ENCODE measurements around the gene MAMSTR. TPM values are rescaled to one million over a fixed set of nuclear protein-coding genes. Genes with fewer than 3 reads are reported as not detected.

MAMSTR gene
- total and polyA plus RNA-seq, 4 donors = 0.89 to 6.6 (median 3.3) TPM

DNA sequence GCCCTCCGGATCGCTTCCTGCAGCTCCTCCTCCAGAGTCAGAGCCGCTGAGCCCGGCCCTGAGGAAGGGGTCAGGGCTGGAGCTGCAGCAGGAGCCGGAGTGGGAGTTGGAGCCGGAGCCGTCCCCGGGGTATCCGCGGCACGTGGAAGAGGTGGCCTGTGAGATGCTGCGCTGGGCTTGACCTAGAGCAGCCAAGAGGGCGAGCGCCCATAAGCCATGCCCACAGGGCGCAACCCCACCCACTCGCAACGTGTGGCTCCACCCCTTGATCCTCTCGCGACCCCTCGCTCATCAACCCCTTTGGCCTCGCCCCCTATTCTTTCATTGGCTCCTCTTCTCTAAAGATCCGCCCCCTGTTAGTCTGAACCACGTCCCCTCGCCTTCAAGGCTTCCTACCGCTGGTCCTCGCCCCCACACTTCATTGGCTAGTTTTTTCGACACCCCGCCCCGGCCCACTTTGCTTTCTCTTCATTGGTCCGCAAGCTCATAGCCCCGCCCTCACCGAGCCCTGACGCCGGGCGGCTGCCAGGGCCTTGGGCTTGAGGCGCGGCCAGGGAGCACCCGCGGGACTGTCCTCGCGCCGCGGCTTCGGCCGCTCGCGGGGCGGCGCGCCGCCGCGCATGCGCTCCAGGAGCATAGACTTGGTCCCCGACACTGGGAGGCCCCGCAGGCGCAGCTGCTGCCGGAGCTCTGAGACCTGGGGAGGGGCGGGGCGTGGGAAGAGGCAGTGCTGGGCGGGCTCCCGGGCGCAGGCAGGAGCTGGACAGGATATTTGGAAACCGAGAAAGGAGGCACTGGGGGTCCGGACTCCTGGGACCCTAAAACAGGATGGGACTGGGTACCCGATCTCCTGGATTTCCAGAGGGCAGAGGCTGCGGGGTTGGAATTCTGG, 5.4 kb downstream of the MAMSTR start:
- under 1% methylated on average over 64 of the region's 67 CpGs for WGBS (ENCODE audit: insufficient coverage)
- H3K27me3 ChIP-seq (ENCODE audit: control insufficient read depth, insufficient read depth, low read length) = no peaks in the 10 kb centered on the region
- H3K36me3 ChIP-seq (ENCODE audit: control insufficient read depth, insufficient read depth, low read length) = no peaks in the 10 kb centered on the region
- H3K4me1 ChIP-seq (ENCODE audit: control insufficient read depth, insufficient read depth, low read length) = peaks cover 46% of the 10 kb centered on the region
- peak; percentile 93 to 100 (median 99) for DNase-seq (ENCODE audit: low read depth in 4 of 6, low spot score in 6 of 6)
- H3K4me3 ChIP-seq (ENCODE audit: low read depth, low read length) = peak overlapping the region; percentile 86
- peaks cover 1% of the 10 kb centered on the region for H3K9me3 ChIP-seq (ENCODE audit: control insufficient read depth, insufficient read depth, low read length)
- peak overlapping the region; percentile 92 for H3K27ac ChIP-seq (ENCODE audit: low read depth, low read length)

DNA sequence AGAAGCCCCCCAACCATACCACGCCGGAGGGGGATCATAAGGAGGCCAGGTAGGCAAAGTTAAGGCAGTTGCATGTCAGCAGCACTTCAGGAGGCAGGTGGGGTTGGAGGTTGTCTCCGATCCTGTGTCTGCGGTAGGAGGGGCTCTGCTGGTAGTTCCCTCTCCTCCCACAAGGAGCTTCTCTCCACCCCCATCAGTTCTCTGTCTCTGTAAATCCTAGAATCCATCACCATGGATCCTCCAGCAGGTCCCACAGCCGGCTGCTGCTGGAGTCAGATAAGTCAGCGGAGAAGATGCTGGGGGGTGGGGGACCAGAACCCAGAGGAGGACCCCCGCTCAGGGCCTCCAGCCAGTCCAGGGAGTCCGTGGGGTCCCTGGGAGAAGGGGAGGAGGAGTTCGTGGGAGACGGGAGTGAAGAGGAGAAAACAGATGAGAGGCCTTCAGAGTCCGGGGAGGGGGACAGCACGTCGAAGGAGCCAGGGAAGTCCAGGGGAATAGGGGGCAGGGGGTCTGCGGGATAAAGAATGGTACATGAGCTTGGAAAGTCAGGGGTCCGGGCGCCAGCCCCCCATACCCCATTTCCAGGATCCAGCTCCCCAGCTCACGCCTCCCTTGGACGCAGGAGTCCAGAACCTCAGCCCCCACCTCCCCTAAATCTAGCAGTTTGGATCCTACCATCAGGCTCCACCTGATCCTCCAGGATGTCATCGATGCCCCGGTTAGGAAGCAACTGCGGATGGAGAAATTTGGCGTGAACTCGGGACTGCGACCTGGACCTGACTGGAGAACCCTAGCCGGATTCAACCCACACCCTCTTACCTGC, 6.3 kb downstream of the MAMSTR start:
- Histone ChIP-seq H3K9me3 (ENCODE audit: control insufficient read depth, insufficient read depth, low read length) (peaks cover 1% of the 10 kb centered on the region), H3K4me1 (ENCODE audit: control insufficient read depth, insufficient read depth, low read length) (peaks cover 42% of the 10 kb centered on the region), H3K27me3 (ENCODE audit: control insufficient read depth, insufficient read depth, low read length) (no peaks in the 10 kb centered on the region), H3K27ac (ENCODE audit: low read depth, low read length) (peak overlapping the region; percentile 77), H3K36me3 (ENCODE audit: control insufficient read depth, insufficient read depth, low read length) (no peaks in the 10 kb centered on the region), H3K4me3 (ENCODE audit: low read depth, low read length) (peak overlapping the region; percentile 86)
- peak in 2 of 6 donors; percentile 31 to 38 for DNase-seq (ENCODE audit: low read depth in 4 of 6, low spot score in 6 of 6)
- 7% methylated on average over 17 of the region's 25 CpGs for WGBS (ENCODE audit: insufficient coverage)

- Histone ChIP-seq H3K27ac (ENCODE audit: low read depth, low read length) (no peak overlapping the region), H3K27me3 (ENCODE audit: control insufficient read depth, insufficient read depth, low read length) (no peaks in the 10 kb centered on the region), H3K36me3 (ENCODE audit: control insufficient read depth, insufficient read depth, low read length) (no peaks in the 10 kb centered on the region), H3K9me3 (ENCODE audit: control insufficient read depth, insufficient read depth, low read length) (peaks cover 1% of the 10 kb centered on the region), H3K4me1 (ENCODE audit: control insufficient read depth, insufficient read depth, low read length) (peaks cover 31% of the 10 kb centered on the region), H3K4me3 (ENCODE audit: low read depth, low read length) (no peak overlapping the region)
- 82% methylated on average over 3 of the region's 4 CpGs for WGBS (ENCODE audit: insufficient coverage)
- DNase-seq (ENCODE audit: low read depth in 4 of 6, low spot score in 6 of 6) = no peak
Observed at GRCh38 chr19:48711106-48711662, 8.3 kb downstream of the MAMSTR start.

GRCh38 chr19:48708471-48708870, 11.1 kb downstream of the MAMSTR start:
- H3K27me3 ChIP-seq (ENCODE audit: control insufficient read depth, insufficient read depth, low read length) = no peaks in the 10 kb centered on the region
- WGBS (ENCODE audit: insufficient coverage) = 34% methylated on average over 9 of the region's 11 CpGs
- no peak overlapping the region for H3K27ac ChIP-seq (ENCODE audit: low read depth, low read length)
- peaks cover 6% of the 10 kb centered on the region for H3K36me3 ChIP-seq (ENCODE audit: control insufficient read depth, insufficient read depth, low read length)
- peaks cover 1% of the 10 kb centered on the region for H3K9me3 ChIP-seq (ENCODE audit: control insufficient read depth, insufficient read depth, low read length)
- H3K4me3 ChIP-seq (ENCODE audit: low read depth, low read length) = no peak overlapping the region
- no peak for DNase-seq (ENCODE audit: low read depth in 4 of 6, low spot score in 6 of 6)
- H3K4me1 ChIP-seq (ENCODE audit: control insufficient read depth, insufficient read depth, low read length) = peaks cover 9% of the 10 kb centered on the region

DNA sequence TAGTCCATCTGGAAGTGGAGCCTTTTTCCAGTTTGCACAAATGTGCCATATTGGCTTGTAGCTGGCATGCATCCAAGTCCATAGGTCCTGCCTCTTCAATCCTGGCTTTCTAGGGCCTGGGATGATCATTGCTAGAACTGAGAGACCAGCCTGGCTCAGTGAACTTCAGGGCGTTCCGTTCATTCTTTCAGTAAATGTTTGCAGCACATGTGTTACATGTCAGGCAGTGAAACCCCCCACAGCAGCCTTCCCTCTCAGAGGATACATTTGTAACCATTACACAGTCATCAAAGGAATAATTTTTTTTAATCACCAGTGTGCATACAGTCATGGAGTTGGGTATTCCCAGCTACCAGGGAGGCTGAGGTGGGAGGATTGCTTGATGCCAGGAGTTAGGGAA, 14.1 kb downstream of the MAMSTR start:
- H3K4me3 ChIP-seq (ENCODE audit: low read depth, low read length) = no peak overlapping the region
- H3K36me3 ChIP-seq (ENCODE audit: control insufficient read depth, insufficient read depth, low read length) = peaks cover 21% of the 10 kb centered on the region
- WGBS (ENCODE audit: insufficient coverage) = no CpG with 5 or more reads among the region's 2 CpGs
- no peaks in the 10 kb centered on the region for H3K9me3 ChIP-seq (ENCODE audit: control insufficient read depth, insufficient read depth, low read length)
- no peaks in the 10 kb centered on the region for H3K27me3 ChIP-seq (ENCODE audit: control insufficient read depth, insufficient read depth, low read length)
- H3K27ac ChIP-seq (ENCODE audit: low read depth, low read length) = no peak overlapping the region
- DNase-seq (ENCODE audit: low read depth in 4 of 6, low spot score in 6 of 6) = peak in 1 of 6 donors; percentile 19
- no peaks in the 10 kb centered on the region for H3K4me1 ChIP-seq (ENCODE audit: control insufficient read depth, insufficient read depth, low read length)

DNA sequence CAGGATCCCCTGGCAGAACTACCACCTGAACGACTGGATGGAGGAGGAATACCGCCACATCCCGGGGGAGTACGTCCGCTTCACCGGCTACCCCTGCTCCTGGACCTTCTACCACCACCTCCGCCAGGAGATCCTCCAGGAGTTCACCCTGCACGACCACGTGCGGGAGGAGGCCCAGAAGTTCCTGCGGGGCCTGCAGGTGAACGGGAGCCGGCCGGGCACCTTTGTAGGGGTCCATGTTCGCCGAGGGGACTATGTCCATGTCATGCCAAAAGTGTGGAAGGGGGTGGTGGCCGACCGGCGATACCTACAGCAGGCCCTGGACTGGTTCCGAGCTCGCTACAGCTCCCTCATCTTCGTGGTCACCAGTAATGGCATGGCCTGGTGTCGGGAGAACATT, 16.2 kb downstream of the MAMSTR start:
- DNase-seq (ENCODE audit: low read depth in 4 of 6, low spot score in 6 of 6) = no peak
- no peaks in the 10 kb centered on the region for H3K9me3 ChIP-seq (ENCODE audit: control insufficient read depth, insufficient read depth, low read length)
- peaks cover under 1% of the 10 kb centered on the region for H3K27me3 ChIP-seq (ENCODE audit: control insufficient read depth, insufficient read depth, low read length)
- no peaks in the 10 kb centered on the region for H3K4me1 ChIP-seq (ENCODE audit: control insufficient read depth, insufficient read depth, low read length)
- H3K4me3 ChIP-seq (ENCODE audit: low read depth, low read length) = no peak overlapping the region
- H3K27ac ChIP-seq (ENCODE audit: low read depth, low read length) = no peak overlapping the region
- 96% methylated on average over 21 of the region's 23 CpGs for WGBS (ENCODE audit: insufficient coverage)
- H3K36me3 ChIP-seq (ENCODE audit: control insufficient read depth, insufficient read depth, low read length) = peaks cover 21% of the 10 kb centered on the region

DNA sequence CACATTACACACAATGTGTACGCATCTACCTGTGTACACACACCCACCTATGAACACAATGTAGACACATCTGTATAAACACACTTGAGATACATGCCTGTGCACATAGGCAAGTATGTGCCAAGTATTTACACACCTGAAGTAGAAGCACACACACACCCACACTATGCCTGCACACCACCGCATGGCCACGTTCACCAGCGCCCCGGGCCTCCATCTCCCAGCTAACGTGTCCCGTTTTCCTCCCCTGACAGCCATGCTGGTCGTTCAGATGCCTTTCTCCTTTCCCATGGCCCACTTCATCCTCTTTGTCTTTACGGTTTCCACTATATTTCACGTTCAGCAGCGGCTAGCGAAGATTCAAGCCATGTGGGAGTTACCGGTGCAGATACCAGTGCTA, 16.8 kb downstream of the MAMSTR start:
- Histone ChIP-seq H3K4me1 (ENCODE audit: control insufficient read depth, insufficient read depth, low read length) (no peaks in the 10 kb centered on the region), H3K9me3 (ENCODE audit: control insufficient read depth, insufficient read depth, low read length) (no peaks in the 10 kb centered on the region)
- WGBS (ENCODE audit: insufficient coverage) = 94% methylated on average over 12 of the region's 13 CpGs

GRCh38 chr19:48698046-48698445, 21.5 kb downstream of the MAMSTR start:
- Histone ChIP-seq H3K4me1 (ENCODE audit: control insufficient read depth, insufficient read depth, low read length) (peaks cover 12% of the 10 kb centered on the region), H3K9me3 (ENCODE audit: control insufficient read depth, insufficient read depth, low read length) (no peaks in the 10 kb centered on the region), H3K27me3 (ENCODE audit: control insufficient read depth, insufficient read depth, low read length) (peaks cover 24% of the 10 kb centered on the region), H3K27ac (ENCODE audit: low read depth, low read length) (no peak overlapping the region), H3K4me3 (ENCODE audit: low read depth, low read length) (no peak overlapping the region), H3K36me3 (ENCODE audit: control insufficient read depth, insufficient read depth, low read length) (peaks cover 11% of the 10 kb centered on the region)
- DNase-seq (ENCODE audit: low read depth in 4 of 6, low spot score in 6 of 6) = no peak
- 92% methylated on average over 2 of the region's 4 CpGs for WGBS (ENCODE audit: insufficient coverage)

More for the DNA sequence above, 16.8 kb downstream of the MAMSTR start:
- no peak overlapping the region for H3K4me3 ChIP-seq (ENCODE audit: low read depth, low read length)
- DNase-seq (ENCODE audit: low read depth in 4 of 6, low spot score in 6 of 6) = no peak
- peaks cover 21% of the 10 kb centered on the region for H3K36me3 ChIP-seq (ENCODE audit: control insufficient read depth, insufficient read depth, low read length)
- H3K27me3 ChIP-seq (ENCODE audit: control insufficient read depth, insufficient read depth, low read length) = peaks cover 3% of the 10 kb centered on the region
- H3K27ac ChIP-seq (ENCODE audit: low read depth, low read length) = no peak overlapping the region

GRCh38 chr19:48696353-48697010, 23.0 kb downstream of the MAMSTR start:
- peak in 1 of 6 donors; percentile 10 for DNase-seq (ENCODE audit: low read depth in 4 of 6, low spot score in 6 of 6)
- H3K4me1 ChIP-seq (ENCODE audit: control insufficient read depth, insufficient read depth, low read length) = peaks cover 12% of the 10 kb centered on the region
- H3K27ac ChIP-seq (ENCODE audit: low read depth, low read length) = no peak overlapping the region
- H3K36me3 ChIP-seq (ENCODE audit: control insufficient read depth, insufficient read depth, low read length) = peaks cover 4% of the 10 kb centered on the region
- WGBS (ENCODE audit: insufficient coverage) = 4% methylated on average over 26 of the region's 34 CpGs
- H3K27me3 ChIP-seq (ENCODE audit: control insufficient read depth, insufficient read depth, low read length) = peaks cover 24% of the 10 kb centered on the region
- no peak overlapping the region for H3K4me3 ChIP-seq (ENCODE audit: low read depth, low read length)
- H3K9me3 ChIP-seq (ENCODE audit: control insufficient read depth, insufficient read depth, low read length) = no peaks in the 10 kb centered on the region

Data from spinal cord (tissue), 10 donors.